Colonic mucosa (tissue), 4 donors: ENCODE results near the gene HHAT. TPM values are rescaled to one million over a fixed set of nuclear protein-coding genes. Genes with fewer than 3 reads are reported as not detected.

Experiments
- DNase-seq: peaks from one replicate; pipeline ENCODE4 v3.0.0-alpha.2; 2020
- H3K27ac ChIP-seq: fragments of 200-600 bp; one replicate; pipeline ENCODE4 v1.8.0; 2021
- H3K27me3 ChIP-seq: fragments of 200-600 bp; one replicate; pipeline ENCODE4 v1.8.0; 2021
- H3K36me3 ChIP-seq: fragments of 200-600 bp; one replicate; pipeline ENCODE4 v1.8.0; 2021
- H3K4me1 ChIP-seq: fragments of 200-600 bp; one replicate; pipeline ENCODE4 v1.8.0; 2021; ENCODE audit warnings: mild to moderate bottlenecking
- H3K4me3 ChIP-seq: fragments of 200-600 bp; one replicate; pipeline ENCODE4 v1.8.0; 2021
- H3K9ac ChIP-seq, 2 donors: one replicate each; pipeline ENCODE4 v1.7.0; 2013; ENCODE audit warnings: control low read depth in 2 of 2, low read depth in 2 of 2, low read length in 2 of 2
- H3K9me3 ChIP-seq: fragments of 200-600 bp; one replicate; pipeline ENCODE4 v1.8.0; 2021
- intact Hi-C: fragments of 100-400 bp; cut with DNase I; formaldehyde crosslinking; loops from one replicate; pipeline ENCODE4 v1.14.1; 2022
- total RNA-seq, 2 donors: library from RNA; stranded (reverse); fragmentation: NEBNext Ultra II Directional in 1 of 2; extraction: Animal tissue kit (Norgen Biotek cat#: 25700) in 1 of 2; gene quantifications; one replicate each; pipeline ENCODE4 v1.2.1, GENCODE V29; 2021
- TF ChIP-seq, protein P1 (sequence below): fragments of 200-600 bp; IDR thresholded peaks from one replicate; pipeline ENCODE4 v1.8.0; 2022; ENCODE audit warnings: antibody characterized with exemption, mild to moderate bottlenecking
- donor health status: healthy.
- donor health status: DM: no; HTN: no; CAD: no.
- donor health status: DM: no; HTN: no; CAD: no.

The HHAT gene
- total RNA-seq, 2 donors from 2014 or later, result 3.2 to 4.9 TPM

- no peaks in the 10 kb centered on the region for H3K4me1 ChIP-seq
- no peak overlapping the region for H3K4me3 ChIP-seq
- TF ChIP-seq, protein P1, sequence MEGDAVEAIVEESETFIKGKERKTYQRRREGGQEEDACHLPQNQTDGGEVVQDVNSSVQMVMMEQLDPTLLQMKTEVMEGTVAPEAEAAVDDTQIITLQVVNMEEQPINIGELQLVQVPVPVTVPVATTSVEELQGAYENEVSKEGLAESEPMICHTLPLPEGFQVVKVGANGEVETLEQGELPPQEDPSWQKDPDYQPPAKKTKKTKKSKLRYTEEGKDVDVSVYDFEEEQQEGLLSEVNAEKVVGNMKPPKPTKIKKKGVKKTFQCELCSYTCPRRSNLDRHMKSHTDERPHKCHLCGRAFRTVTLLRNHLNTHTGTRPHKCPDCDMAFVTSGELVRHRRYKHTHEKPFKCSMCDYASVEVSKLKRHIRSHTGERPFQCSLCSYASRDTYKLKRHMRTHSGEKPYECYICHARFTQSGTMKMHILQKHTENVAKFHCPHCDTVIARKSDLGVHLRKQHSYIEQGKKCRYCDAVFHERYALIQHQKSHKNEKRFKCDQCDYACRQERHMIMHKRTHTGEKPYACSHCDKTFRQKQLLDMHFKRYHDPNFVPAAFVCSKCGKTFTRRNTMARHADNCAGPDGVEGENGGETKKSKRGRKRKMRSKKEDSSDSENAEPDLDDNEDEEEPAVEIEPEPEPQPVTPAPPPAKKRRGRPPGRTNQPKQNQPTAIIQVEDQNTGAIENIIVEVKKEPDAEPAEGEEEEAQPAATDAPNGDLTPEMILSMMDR, result no peak
- no peak for DNase-seq
- no peaks in the 10 kb centered on the region for H3K36me3 ChIP-seq
- H3K9ac ChIP-seq, result no peak overlapping the region
- H3K27me3 ChIP-seq, result no peaks in the 10 kb centered on the region
- H3K27ac ChIP-seq, result no peak overlapping the region
- intact Hi-C loops, result no loop called here
- no peaks in the 10 kb centered on the region for H3K9me3 ChIP-seq
These were observed 361.1 kb downstream of the HHAT start for GRCh38 chr1:210689826-210690225.

DNA sequence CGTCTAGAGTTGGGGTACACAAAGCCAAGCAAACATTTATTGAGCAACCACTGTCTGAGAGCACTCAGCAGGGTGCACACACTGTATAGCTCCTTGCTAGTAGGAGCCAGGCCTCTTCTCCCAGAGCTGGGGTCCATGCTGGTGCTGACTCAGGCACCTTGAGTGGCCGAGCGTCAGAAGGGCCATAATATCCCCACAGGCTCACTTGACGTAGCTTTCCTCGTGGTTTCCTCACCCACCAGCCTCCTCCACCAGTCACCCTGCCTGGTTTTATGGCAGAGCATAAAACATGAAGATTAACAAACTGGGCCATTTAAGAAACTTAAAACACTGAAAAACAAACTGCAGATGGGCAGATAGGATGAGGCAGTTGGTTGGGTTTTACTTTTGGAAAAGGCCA, 361.5 kb downstream of the HHAT start:
- no peak overlapping the region for H3K27ac ChIP-seq
- H3K4me3 ChIP-seq, result no peak overlapping the region
- H3K9ac ChIP-seq, result no peak overlapping the region
- TF ChIP-seq, protein P1, result no peak
- intact Hi-C loops, result no loop called here
- H3K9me3 ChIP-seq, result no peaks in the 10 kb centered on the region
- H3K36me3 ChIP-seq, result no peaks in the 10 kb centered on the region
- no peaks in the 10 kb centered on the region for H3K4me1 ChIP-seq
- DNase-seq, result no peak
- no peaks in the 10 kb centered on the region for H3K27me3 ChIP-seq

DNA sequence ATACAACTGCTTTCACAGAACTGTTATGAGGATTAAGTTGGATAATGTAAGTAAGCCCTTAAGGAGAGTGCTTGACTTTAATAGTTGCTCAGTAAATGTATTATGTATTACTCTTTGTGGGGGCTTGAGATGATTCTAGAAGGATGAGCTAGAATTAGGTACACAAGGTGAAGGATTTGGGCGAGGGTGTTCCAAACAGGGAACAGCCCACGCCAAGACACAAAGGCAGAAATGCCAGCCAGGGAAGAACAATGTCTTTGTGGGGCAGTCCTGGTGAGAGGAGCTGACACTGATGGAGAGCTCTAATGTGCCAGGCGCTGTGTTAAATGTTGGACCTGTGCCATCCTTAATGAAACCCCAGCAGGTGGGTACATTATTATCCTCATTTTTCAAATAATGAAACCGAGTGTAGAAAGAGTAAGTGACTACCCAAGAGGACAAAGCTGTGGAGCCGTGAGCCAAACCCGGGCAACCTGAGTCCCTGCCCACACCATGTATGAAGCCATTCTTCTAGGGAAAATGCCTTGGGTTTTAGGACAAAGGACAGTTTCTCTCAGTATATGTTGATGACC, 362.4 kb downstream of the HHAT start:
- no peak for DNase-seq
- no peaks in the 10 kb centered on the region for H3K27me3 ChIP-seq
- intact Hi-C loops, result no loop called here

GRCh38 chr1:210692796-210693195, 364.1 kb downstream of the HHAT start:
- Histone ChIP-seq H3K4me1 (no peaks in the 10 kb centered on the region), H3K36me3 (no peaks in the 10 kb centered on the region), H3K27ac (no peak overlapping the region), H3K27me3 (no peaks in the 10 kb centered on the region), H3K4me3 (no peak overlapping the region), H3K9me3 (no peaks in the 10 kb centered on the region), H3K9ac (no peak overlapping the region)
- DNase-seq, result no peak
- intact Hi-C loops, result no loop called here
- TF ChIP-seq, protein P1, result no peak

More for the DNA sequence above, 362.4 kb downstream of the HHAT start:
- TF ChIP-seq, protein P1, result no peak
- Histone ChIP-seq H3K4me1 (no peaks in the 10 kb centered on the region), H3K4me3 (no peak overlapping the region), H3K27ac (no peak overlapping the region), H3K9me3 (no peaks in the 10 kb centered on the region), H3K36me3 (no peaks in the 10 kb centered on the region), H3K9ac (no peak overlapping the region)

- Histone ChIP-seq H3K36me3 (no peaks in the 10 kb centered on the region), H3K27ac (no peak overlapping the region)
These were observed 366.3 kb downstream of the HHAT start for GRCh38 chr1:210695026-210695425.

More at GRCh38 chr1:210695026-210695425, 366.3 kb downstream of the HHAT start:
- TF ChIP-seq, protein P1, result no peak
- Histone ChIP-seq H3K27me3 (no peaks in the 10 kb centered on the region), H3K4me1 (no peaks in the 10 kb centered on the region), H3K9me3 (no peaks in the 10 kb centered on the region), H3K9ac (no peak overlapping the region), H3K4me3 (no peak overlapping the region)
- intact Hi-C loops, result no loop called here
- DNase-seq, result no peak
